ENCODE measurements around the gene TNFRSF9. TPM values are rescaled to one million over a fixed set of nuclear protein-coding genes. Genes with fewer than 3 reads are reported as not detected.

The TNFRSF9 gene
- polyA plus RNA-seq, 1 of the 3 experiments (the other 2 are of a cell fraction) = 2.9 TPM

- no peak for DNase-seq
- peaks cover 9 to 24% of the 10 kb centered on the region in 2 experiments for H3K36me3 ChIP-seq (replicated peaks in 1 of 2; ENCODE audit: control insufficient read depth in 1 of 2, insufficient read depth in 2 of 2, low read length in 1 of 2)
- no peak overlapping the region for H3K4me3 ChIP-seq (ENCODE audit: low read depth in 2 of 2, low read length in 1 of 2)
- H3K79me2 ChIP-seq (ENCODE audit: insufficient read depth) = no peaks in the 10 kb centered on the region
- H3K4me2 ChIP-seq = no peak overlapping the region
- no peaks in the 10 kb centered on the region for H3K9me3 ChIP-seq
- CTCF ChIA-PET = interaction anchor here (0.6 to 2.9 kb wide), 5 partner anchors 13 to 351 kb away, joined by 3 to 14 read pairs (median 9); no protein-coding TSS in a partner anchor
- no peak overlapping the region for H3K9ac ChIP-seq
- H3K4me1 ChIP-seq (ENCODE audit: control insufficient read depth in 1 of 2, insufficient read depth in 2 of 2, low read depth in 1 of 2, low read length in 1 of 2) = no peaks in the 10 kb centered on the region
- H3K9me2 ChIP-seq = no peaks in the 10 kb centered on the region
- H3F3A ChIP-seq (replicated peaks; ENCODE audit: insufficient read depth) = no peaks in the 10 kb centered on the region
- TF ChIP-seq PBX3 (IDR thresholded peaks at IDR 0.05) = no peak
- WGBS (ENCODE audit: low lambda C conversion rate) = 100% methylated on average over 1 of the region's 1 CpG
- no peaks in the 10 kb centered on the region for H3K27me3 ChIP-seq (ENCODE audit: insufficient read depth)
- H3K27ac ChIP-seq (ENCODE audit: low read depth in 2 of 2, low read length in 1 of 2) = no peak overlapping the region
- POLR2A ChIA-PET = no interaction called here
- H4K20me1 ChIP-seq (ENCODE audit: insufficient read depth) = no peaks in the 10 kb centered on the region
- H2AFZ ChIP-seq (ENCODE audit: low read depth) = no peak overlapping the region
Observed at GRCh38 chr1:7988576-7988975, 47.9 kb upstream of the TNFRSF9 start.

DNA sequence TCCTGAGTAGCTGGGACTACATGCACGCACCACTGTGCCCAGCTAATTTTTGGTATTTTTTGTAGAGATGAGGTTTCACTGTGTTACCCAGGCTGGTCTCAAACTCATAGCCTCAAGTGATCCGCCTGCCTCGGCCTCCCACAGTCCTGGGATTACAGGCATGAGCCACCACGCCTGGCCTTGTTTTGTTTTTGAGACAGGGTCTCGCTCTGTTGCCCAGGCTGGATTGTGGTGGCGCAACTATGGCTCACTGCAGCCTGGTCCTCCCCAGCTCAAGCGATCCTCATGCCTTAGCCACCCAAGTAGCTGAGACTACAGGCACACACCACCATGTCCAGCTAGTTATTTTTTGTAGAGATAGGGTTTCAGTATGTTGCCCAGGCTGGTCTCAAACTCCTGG lies 46.9 kb upstream of the TNFRSF9 start:
- Histone ChIP-seq H3K9me2 (no peaks in the 10 kb centered on the region), H3K4me2 (no peak overlapping the region), H3K4me1 (ENCODE audit: control insufficient read depth in 1 of 2, insufficient read depth in 2 of 2, low read depth in 1 of 2, low read length in 1 of 2) (no peaks in the 10 kb centered on the region; a peak in 1 of 4 replicates), H3K4me3 (ENCODE audit: low read depth in 2 of 2, low read length in 1 of 2) (no peak overlapping the region), H3K27me3 (ENCODE audit: insufficient read depth) (no peaks in the 10 kb centered on the region), H3K9me3 (no peaks in the 10 kb centered on the region), H3K27ac (ENCODE audit: low read depth in 2 of 2, low read length in 1 of 2) (no peak overlapping the region), H3K79me2 (ENCODE audit: insufficient read depth) (peaks cover 6% of the 10 kb centered on the region; the same call in 1 of the 2 replicates), H4K20me1 (ENCODE audit: insufficient read depth) (no peaks in the 10 kb centered on the region), H2AFZ (ENCODE audit: low read depth) (no peak overlapping the region), H3K36me3 (replicated peaks in 1 of 2; ENCODE audit: control insufficient read depth in 1 of 2, insufficient read depth in 2 of 2, low read length in 1 of 2) (peaks cover 20 to 33% of the 10 kb centered on the region in 2 experiments), H3F3A (replicated peaks; ENCODE audit: insufficient read depth) (no peaks in the 10 kb centered on the region), H3K9ac (no peak overlapping the region)
- POLR2A ChIA-PET = interaction anchor here (0.7 kb wide), 1 partner anchor 467 kb away, joined by 4 read pairs; no protein-coding TSS in a partner anchor
- CTCF ChIA-PET = interaction anchor here (2.0 to 2.9 kb wide), 3 partner anchors 12 to 327 kb away, joined by 9 to 14 read pairs (median 9); no protein-coding TSS in a partner anchor
- no peak for TF ChIP-seq FOSL2 (IDR thresholded peaks at IDR 0.05; ENCODE audit: borderline replicate concordance, low read depth)
- no peak for TF ChIP-seq RXRA (IDR thresholded peaks at IDR 0.05; ENCODE audit: borderline replicate concordance, low read depth)
- TF ChIP-seq CHD2 (IDR thresholded peaks at IDR 0.05; ENCODE audit: low read length, partially characterized antibody) = no peak
- TF ChIP-seq, protein P1, sequence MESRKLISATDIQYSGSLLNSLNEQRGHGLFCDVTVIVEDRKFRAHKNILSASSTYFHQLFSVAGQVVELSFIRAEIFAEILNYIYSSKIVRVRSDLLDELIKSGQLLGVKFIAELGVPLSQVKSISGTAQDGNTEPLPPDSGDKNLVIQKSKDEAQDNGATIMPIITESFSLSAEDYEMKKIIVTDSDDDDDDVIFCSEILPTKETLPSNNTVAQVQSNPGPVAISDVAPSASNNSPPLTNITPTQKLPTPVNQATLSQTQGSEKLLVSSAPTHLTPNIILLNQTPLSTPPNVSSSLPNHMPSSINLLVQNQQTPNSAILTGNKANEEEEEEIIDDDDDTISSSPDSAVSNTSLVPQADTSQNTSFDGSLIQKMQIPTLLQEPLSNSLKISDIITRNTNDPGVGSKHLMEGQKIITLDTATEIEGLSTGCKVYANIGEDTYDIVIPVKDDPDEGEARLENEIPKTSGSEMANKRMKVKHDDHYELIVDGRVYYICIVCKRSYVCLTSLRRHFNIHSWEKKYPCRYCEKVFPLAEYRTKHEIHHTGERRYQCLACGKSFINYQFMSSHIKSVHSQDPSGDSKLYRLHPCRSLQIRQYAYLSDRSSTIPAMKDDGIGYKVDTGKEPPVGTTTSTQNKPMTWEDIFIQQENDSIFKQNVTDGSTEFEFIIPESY (IDR thresholded peaks at IDR 0.05; ENCODE audit: borderline replicate concordance, low read depth) = no peak
- TF ChIP-seq PBX3 (IDR thresholded peaks at IDR 0.05) = no peak
- no peak for TF ChIP-seq TEAD4 (IDR thresholded peaks at IDR 0.05; ENCODE audit: borderline replicate concordance, insufficient read depth)
- no peak for TF ChIP-seq CTCF (IDR thresholded peaks at IDR 0.05)
- TF ChIP-seq GATA2 (CRISPR knock-in tag; IDR thresholded peaks at IDR 0.05) = no peak
- TF ChIP-seq RFX5 (IDR thresholded peaks at IDR 0.05; ENCODE audit: low read length) = no peak
- TF ChIP-seq RAD21 (IDR thresholded peaks at IDR 0.05; ENCODE audit: low read length) = no peak
- no peak for TF ChIP-seq FOXJ3 (CRISPR knock-in tag; IDR thresholded peaks at IDR 0.05)
- no peak for TF ChIP-seq ELF1 (IDR thresholded peaks at IDR 0.05)
- TF ChIP-seq MXI1 (IDR thresholded peaks at IDR 0.05; ENCODE audit: low read depth, low read length) = no peak
- TF ChIP-seq SIN3A (IDR thresholded peaks at IDR 0.05; ENCODE audit: borderline replicate concordance, low read depth, low read length) = no peak
- TF ChIP-seq NFIC (IDR thresholded peaks at IDR 0.05; ENCODE audit: borderline replicate concordance) = no peak
- WGBS (ENCODE audit: low lambda C conversion rate) = 95% methylated on average over 6 of the region's 7 CpGs
- DNase-seq = no peak
